Astrocyte of the spinal cord (primary cell): Measurements from ENCODE around the gene CRK.
"Not testable (repeated sequence)": the region's sequence is repeated elsewhere in the genome, so short reads cannot be mapped to it uniquely, and the experiment has no call there.

ENCODE experiments used
- DNase-seq: peaks from one replicate; pipeline ENCODE4 v3.0.0; 2011; ENCODE audit warnings: low read depth, low spot score
- H3K4me3 ChIP-seq: 2 replicates; pipeline ENCODE4 v1.5.1; 2011; ENCODE audit warnings: low read depth, mild to moderate bottlenecking, low read length, moderate library complexity
- in situ Hi-C: cut with HindIII; loops from 2 replicates; pipeline ENCODE4 v1.10.0; 2017; ENCODE audit warnings: low sequenced_read_pairs
- TF ChIP-seq, protein P1 (sequence below): IDR thresholded peaks from 2 replicates; pipeline ENCODE4 v1.5.1; 2012; ENCODE audit warnings: low read depth, mild to moderate bottlenecking, low read length, inconsistent platforms

The CRK gene

DNA sequence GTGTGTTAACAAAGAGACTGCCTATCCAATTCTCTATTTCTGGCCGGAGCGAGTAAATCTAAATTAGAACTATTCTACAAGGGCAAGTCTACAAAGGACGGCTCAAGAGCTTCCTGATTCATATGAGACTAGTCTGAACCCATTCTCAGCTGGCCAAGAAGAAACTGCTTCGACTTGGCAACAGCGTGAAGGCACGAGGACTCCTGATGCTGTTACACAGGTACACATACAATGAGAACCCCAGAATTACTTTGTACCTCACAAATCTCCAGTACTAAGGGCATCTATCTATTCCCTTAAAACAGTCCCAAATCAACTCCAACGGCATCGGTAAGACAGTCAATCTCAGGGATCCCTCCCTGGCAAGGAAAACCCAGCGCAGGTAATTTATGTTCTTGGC lies 1.5 kb downstream of the CRK start:
- TF ChIP-seq, protein P1, sequence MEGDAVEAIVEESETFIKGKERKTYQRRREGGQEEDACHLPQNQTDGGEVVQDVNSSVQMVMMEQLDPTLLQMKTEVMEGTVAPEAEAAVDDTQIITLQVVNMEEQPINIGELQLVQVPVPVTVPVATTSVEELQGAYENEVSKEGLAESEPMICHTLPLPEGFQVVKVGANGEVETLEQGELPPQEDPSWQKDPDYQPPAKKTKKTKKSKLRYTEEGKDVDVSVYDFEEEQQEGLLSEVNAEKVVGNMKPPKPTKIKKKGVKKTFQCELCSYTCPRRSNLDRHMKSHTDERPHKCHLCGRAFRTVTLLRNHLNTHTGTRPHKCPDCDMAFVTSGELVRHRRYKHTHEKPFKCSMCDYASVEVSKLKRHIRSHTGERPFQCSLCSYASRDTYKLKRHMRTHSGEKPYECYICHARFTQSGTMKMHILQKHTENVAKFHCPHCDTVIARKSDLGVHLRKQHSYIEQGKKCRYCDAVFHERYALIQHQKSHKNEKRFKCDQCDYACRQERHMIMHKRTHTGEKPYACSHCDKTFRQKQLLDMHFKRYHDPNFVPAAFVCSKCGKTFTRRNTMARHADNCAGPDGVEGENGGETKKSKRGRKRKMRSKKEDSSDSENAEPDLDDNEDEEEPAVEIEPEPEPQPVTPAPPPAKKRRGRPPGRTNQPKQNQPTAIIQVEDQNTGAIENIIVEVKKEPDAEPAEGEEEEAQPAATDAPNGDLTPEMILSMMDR = no peak
- H3K4me3 ChIP-seq = peak overlapping the region; percentile 83
- in situ Hi-C loops = no loop called here
- DNase-seq = no peak

DNA sequence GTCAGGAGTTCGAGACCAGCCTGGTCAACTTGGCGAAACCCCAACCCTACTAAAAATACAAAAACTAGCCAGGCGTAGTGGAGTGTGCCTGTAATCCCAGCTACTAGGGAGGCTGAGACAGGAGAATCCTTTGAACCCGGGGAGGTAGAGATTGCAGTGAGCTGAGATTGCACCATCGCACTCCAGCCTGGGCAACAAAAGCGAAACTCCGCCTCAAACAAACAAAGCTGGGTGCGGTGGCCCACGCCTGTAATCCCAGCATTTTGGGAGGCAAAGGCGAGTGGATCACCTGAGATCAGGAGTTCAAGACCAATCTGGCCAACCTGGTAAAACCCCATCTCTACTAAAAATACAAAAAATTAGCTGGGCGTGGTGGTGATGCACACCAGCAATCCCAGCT lies 2.3 kb downstream of the CRK start:
- H3K4me3 ChIP-seq, in situ Hi-C loops, DNase-seq: not testable (repeated sequence)

DNA sequence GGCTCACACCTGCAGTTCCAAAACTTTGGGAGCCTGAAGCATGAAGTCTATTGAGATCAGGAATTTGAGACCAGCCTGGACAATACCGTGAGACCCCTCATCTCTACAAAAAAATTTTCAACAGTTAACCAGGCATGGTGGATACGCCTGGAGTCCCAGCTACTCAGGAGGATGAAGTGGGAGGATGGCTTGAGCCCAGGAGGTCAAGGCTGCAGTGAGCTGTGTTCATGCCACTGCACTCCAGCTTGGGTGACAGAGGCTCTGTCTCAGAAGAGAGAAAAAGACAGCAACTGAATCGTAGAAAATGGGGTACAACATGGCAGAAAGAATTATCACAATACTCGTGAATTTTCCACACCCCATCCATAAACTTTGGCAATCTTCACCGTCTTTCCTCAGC lies 3.2 kb downstream of the CRK start:
- H3K4me3 ChIP-seq = no peak overlapping the region
- in situ Hi-C loops = no loop called here
- TF ChIP-seq, protein P1 = no peak
- DNase-seq = no peak

DNA sequence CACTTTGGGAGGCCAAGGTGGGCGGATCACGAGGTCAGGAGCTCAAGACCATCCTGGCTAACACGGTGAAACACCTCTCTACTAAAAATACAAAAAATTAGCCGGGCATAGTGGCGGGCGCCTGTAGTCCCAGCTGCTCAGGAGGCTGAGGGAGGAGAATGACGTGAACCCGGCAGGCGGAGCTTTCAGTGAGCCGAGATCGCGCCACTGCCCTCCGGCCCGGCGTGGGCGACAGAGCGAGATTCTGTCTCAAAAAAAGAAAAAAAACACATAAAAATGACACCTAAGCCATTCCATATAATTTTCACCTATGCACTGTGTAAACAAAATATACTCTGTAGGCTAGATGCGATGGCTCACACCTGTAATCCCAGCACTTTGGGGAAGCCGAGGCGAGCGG lies 5.8 kb downstream of the CRK start:
- DNase-seq, H3K4me3 ChIP-seq, in situ Hi-C loops: not testable (repeated sequence)

DNA sequence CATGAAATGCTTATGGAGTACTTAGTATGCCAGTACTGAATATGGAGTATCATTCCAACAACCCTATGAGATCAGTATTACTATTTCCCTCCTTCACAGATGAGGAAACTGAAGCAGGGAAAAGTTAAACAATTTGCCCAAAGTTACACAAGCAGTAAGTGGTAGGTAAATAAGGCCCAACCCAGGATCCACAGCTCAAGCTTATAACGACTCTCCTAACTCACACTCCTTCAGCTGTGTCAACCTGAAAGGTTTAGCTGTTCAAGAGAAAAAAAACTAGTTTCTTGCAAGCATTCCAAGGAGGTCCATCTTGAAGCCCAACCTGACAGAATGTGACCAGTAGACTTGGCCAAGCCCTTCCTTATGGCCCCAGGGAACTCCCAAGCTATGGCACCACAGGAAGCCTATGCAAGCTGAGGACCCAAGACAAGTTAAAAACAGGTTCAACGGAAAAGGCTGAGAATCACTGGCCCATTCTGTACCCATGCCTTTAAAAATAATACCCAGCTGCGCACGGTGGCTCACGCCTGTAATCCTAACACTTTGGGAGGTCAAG lies 6.5 kb downstream of the CRK start:
- TF ChIP-seq, protein P1 = no peak
- H3K4me3 ChIP-seq = no peak overlapping the region
- in situ Hi-C loops = no loop called here
- no peak for DNase-seq

DNA sequence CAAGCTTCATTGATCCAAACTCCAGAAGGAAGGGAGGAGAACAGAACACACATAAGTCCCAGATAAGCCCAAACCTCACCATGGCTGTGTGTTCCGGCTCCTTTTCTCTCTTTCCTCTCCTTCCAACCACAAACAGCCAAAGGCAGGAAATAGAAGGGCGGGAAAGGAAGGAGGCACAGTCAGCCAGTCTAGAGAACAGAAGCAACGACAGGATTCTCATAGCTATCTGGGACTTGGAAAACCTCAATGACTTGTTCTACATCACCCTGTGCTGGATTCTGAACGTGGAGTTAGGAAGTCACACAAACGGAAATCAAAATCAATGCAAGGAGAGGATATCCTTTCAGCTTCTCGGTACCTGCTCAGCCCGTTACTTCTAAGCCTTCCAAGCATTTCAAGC lies 9.0 kb downstream of the CRK start:
- DNase-seq = no peak
- TF ChIP-seq, protein P1 = no peak
- H3K4me3 ChIP-seq = no peak overlapping the region
- in situ Hi-C loops = no loop called here

DNA sequence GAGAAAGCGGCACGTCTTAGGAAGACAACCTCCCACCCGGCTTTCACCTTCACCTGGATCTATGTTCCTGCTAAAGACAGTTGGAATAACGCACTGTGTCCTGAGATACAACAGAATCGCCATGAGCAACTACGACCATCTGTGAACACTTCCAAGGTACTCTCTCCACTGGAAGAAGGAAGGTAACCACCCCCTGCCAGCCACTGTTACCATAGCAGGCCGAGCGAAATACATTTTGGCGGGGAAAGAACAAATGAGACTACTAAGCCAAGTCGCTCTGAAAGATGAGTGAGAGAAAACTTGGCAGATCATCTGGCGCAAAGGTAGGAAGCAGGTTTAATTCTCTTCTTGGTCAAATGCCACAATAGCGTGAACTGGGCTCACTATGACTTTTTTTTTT lies 9.8 kb downstream of the CRK start:
- TF ChIP-seq, protein P1 = no peak
- no peak overlapping the region for H3K4me3 ChIP-seq
- in situ Hi-C loops = no loop called here
- DNase-seq = no peak

DNA sequence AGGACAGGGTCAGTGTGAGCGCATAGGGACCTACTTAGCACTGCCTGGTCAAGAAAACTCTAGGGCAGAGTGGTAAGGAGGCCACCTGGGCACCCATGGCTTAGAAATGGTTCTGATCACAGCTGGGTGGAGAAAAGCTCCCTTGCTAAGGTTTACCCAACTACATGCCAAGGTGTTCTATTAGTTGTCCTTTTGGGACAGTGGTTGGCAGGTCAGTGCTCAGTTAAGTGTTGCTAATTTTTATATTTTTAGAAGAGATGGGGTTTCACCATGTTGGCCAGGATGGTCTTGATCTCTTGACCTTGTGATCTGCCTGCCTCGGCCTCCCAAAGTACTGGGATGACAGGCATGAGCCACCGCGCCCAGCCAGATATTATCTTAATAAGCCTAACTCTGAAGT lies 10.3 kb downstream of the CRK start:
- DNase-seq, H3K4me3 ChIP-seq, in situ Hi-C loops: not testable (repeated sequence)

DNA sequence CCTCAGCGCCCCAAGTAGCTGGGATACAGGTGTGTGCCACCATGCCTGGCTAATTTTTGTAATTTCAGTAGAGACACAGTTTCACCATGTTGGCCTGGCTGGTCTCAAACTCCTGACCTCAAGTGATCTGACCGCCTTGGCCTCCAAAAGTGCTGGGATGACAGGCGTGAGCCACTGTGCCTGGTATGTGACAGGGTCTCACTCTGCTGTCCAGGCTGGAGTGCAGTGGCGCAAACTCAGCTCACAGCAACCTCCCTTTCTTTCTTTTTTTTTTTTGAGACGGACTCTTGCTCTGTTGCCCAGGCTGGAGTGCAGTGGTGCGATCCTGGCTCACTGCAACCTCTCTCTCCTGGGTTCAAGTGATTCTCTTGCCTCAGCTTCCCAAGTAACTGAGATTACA lies 13.3 kb downstream of the CRK start:
- H3K4me3 ChIP-seq, DNase-seq, in situ Hi-C loops: not testable (repeated sequence)
